A549 (cell line): ENCODE measurements around the gene TEX22. TPM values are rescaled to one million over a fixed set of nuclear protein-coding genes. Genes with fewer than 3 reads are reported as not detected.

Experiments used
- ATAC-seq, 2 experiments: fragments of 200-7000 bp in 1 of 2; fragments of >200 bp in 1 of 2; cut with Nextera tagmentation in 1 of 2; cut with Tn5 transposase in 1 of 2; 3 replicates each; pipeline versions ENCODE4 v1.8.0 to v1.9.1; 2018 to 2020; ENCODE audit warnings: mild to moderate bottlenecking in 1 of 2, moderate library complexity in 1 of 2
- CTCF ChIA-PET: fragments of 300-600 bp; sonication (Branson Sonifier 250); formaldehyde crosslinking; extraction: SDS; loops from one replicate; lab custom pipeline; 2021; ENCODE audit warnings: antibody characterized with exemption, inconsistent platforms; lab: Yijun Ruan, JAX
- POLR2A ChIA-PET: fragments of 350-600 bp; formaldehyde crosslinking; extraction: SDS; loops from one replicate; lab custom pipeline; 2021; ENCODE audit warnings: antibody characterized with exemption, inconsistent platforms; lab: Yijun Ruan, JAX
- DNase-seq, 2 experiments: peaks; one replicate each; pipeline versions ENCODE4 v3.0.0 to v3.0.0-alpha.2; 2011 to 2016; ENCODE audit warnings: low read depth in 1 of 2, low spot score in 1 of 2
- FAIRE-seq: peaks from 2 replicates; lab custom pipeline; 2011; peaks lifted over from hg19 to GRCh38; lab: Jason Lieb, UNC
- H3K27ac ChIP-seq, 2 experiments: fragments of >200 bp; sonication (Bioruptor Twin); formaldehyde crosslinking; 3 replicates each; pipeline ENCODE4 v1.5.1; 2016 to 2017
- H3K4me1 ChIP-seq: fragments of >200 bp; sonication (Bioruptor Twin); formaldehyde crosslinking; 3 replicates; pipeline ENCODE4 v1.6.1; 2016
- H3K4me2 ChIP-seq: fragments of >200 bp; sonication (Bioruptor Twin); formaldehyde crosslinking; 3 replicates; pipeline ENCODE4 v1.6.1; 2016
- H3K4me3 ChIP-seq: fragments of >200 bp; sonication (Bioruptor Twin); formaldehyde crosslinking; 3 replicates; pipeline ENCODE4 v1.5.1; 2016
- H3K9me3 ChIP-seq: fragments of >200 bp; sonication (Bioruptor Twin); formaldehyde crosslinking; 3 replicates; pipeline ENCODE4 v1.6.1; 2016
- BCL3 ChIP-seq: fragments of >200 bp; sonication (Bioruptor Twin); formaldehyde crosslinking; IDR thresholded peaks from 3 replicates; pipeline ENCODE4 v1.6.1; 2016
- CBX2 ChIP-seq: fragments of 200-600 bp; sonication (generic); IDR thresholded peaks from 2 replicates; pipeline ENCODE4 v1.6.1; 2016; ENCODE audit warnings: low read depth, mild to moderate bottlenecking, borderline replicate concordance
- CBX8 ChIP-seq: fragments of 200-600 bp; sonication (generic); IDR thresholded peaks from 2 replicates; pipeline ENCODE4 v1.6.1; 2016
- CHD4 ChIP-seq: fragments of 200-600 bp; sonication (generic); IDR thresholded peaks from 2 replicates; pipeline ENCODE4 v1.6.1; 2016; ENCODE audit warnings: antibody characterized with exemption, mild to moderate bottlenecking, borderline replicate concordance
- CTCF ChIP-seq: fragments of >200 bp; sonication (Bioruptor Twin); formaldehyde crosslinking; IDR thresholded peaks from 3 replicates; pipeline ENCODE4 v1.5.1; 2016
- EHMT2 ChIP-seq: fragments of 200-600 bp; sonication (generic); IDR thresholded peaks from 2 replicates; pipeline ENCODE4 v1.6.1; 2016; ENCODE audit warnings: antibody characterized with exemption, low read depth, mild to moderate bottlenecking, moderate library complexity
- FOXS1 ChIP-seq: fragments of 250-450 bp; sonication (Bioruptor Pico); IDR thresholded peaks from 2 replicates; pipeline ENCODE4 v1.5.0; 2020; ENCODE audit warnings: mild to moderate bottlenecking, moderate library complexity
- HEYL ChIP-seq: fragments of 250-450 bp; sonication (Bioruptor Pico); IDR thresholded peaks from 2 replicates; pipeline ENCODE4 v1.8.0; 2021; ENCODE audit warnings: mild to moderate bottlenecking, moderate library complexity
- HOXB13 ChIP-seq: fragments of 250-450 bp; sonication (Bioruptor Pico); IDR thresholded peaks from 2 replicates; pipeline ENCODE4 v1.5.0; 2020; ENCODE audit warnings: low read depth, mild to moderate bottlenecking, moderate library complexity
- NR3C1 ChIP-seq: fragments of >200 bp; sonication (Bioruptor Twin); formaldehyde crosslinking; IDR thresholded peaks from 3 replicates; pipeline ENCODE4 v1.6.1; 2017
- POLR2A ChIP-seq: IDR thresholded peaks from 2 replicates; pipeline ENCODE4 v1.6.1; 2012; ENCODE audit warnings: mild to moderate bottlenecking, low read length
- POLR2AphosphoS2 ChIP-seq: conservative IDR thresholded peaks from 2 replicates; pipeline ENCODE4 v1.6.1; 2012; ENCODE audit warnings: low read length, improper control_type of control experiment, inconsistent platforms
- RAD21 ChIP-seq, 2 experiments: fragments of >200 bp in 1 of 2; sonication (Bioruptor Twin) in 1 of 2; formaldehyde crosslinking in 1 of 2; IDR thresholded peaks in 1 of 2; conservative IDR thresholded peaks in 1 of 2; 2 replicates in 1 of 2; 3 replicates in 1 of 2; pipeline ENCODE4 v1.6.1; 2012 to 2018; ENCODE audit warnings: inconsistent platforms in 1 of 2
- RFX5 ChIP-seq: fragments of 450-650 bp; IDR thresholded peaks from 2 replicates; pipeline ENCODE4 v1.7.1; 2014; ENCODE audit warnings: antibody characterized with exemption, mild to moderate bottlenecking, moderate library complexity
- SMC3 ChIP-seq: fragments of >200 bp; sonication (Bioruptor Twin); formaldehyde crosslinking; IDR thresholded peaks from 3 replicates; pipeline ENCODE4 v1.6.1; 2018; ENCODE audit warnings: inconsistent platforms
- USF2 ChIP-seq: fragments of 450-650 bp; IDR thresholded peaks from 2 replicates; pipeline ENCODE4 v1.6.1; 2014; ENCODE audit warnings: antibody characterized with exemption
- WGBS: methylation state at CpG from one replicate; pipeline ENCODE4 v1.1.6; 2017; ENCODE audit errors: missing lambda C conversion rate; 5-methylcytosine and 5-hydroxymethylcytosine counted together
- polyA plus RNA-seq, 4 experiments: library from polyadenylated mRNA; depleted of rRNA in 3 of 4; stranded (reverse); fragments of >200 nt; fragmentation: RNase III in 1 of 4; extraction: RNeasy Plus Mini Kit Qiagen cat#74134 plus additional on column Dnase treatment in 1 of 4; gene quantifications; 2 replicates in 3 of 4; 3 replicates in 1 of 4; pipeline ENCODE4 v1.2.3, GENCODE V29; 2011 to 2017
- TF ChIP-seq, protein P1 (sequence below): IDR thresholded peaks from 2 replicates; pipeline ENCODE4 v1.6.1; 2012
- TF ChIP-seq, protein P2 (sequence below): fragments of 250-450 bp; sonication (Bioruptor Pico); IDR thresholded peaks from 2 replicates; pipeline ENCODE4 v1.5.0; 2020; ENCODE audit warnings: low read depth, mild to moderate bottlenecking, moderate library complexity

The TEX22 gene
- polyA plus RNA-seq, 2 of the 4 experiments (the other 2 are of a cell fraction) = 0.06 to 0.23 TPM

DNA sequence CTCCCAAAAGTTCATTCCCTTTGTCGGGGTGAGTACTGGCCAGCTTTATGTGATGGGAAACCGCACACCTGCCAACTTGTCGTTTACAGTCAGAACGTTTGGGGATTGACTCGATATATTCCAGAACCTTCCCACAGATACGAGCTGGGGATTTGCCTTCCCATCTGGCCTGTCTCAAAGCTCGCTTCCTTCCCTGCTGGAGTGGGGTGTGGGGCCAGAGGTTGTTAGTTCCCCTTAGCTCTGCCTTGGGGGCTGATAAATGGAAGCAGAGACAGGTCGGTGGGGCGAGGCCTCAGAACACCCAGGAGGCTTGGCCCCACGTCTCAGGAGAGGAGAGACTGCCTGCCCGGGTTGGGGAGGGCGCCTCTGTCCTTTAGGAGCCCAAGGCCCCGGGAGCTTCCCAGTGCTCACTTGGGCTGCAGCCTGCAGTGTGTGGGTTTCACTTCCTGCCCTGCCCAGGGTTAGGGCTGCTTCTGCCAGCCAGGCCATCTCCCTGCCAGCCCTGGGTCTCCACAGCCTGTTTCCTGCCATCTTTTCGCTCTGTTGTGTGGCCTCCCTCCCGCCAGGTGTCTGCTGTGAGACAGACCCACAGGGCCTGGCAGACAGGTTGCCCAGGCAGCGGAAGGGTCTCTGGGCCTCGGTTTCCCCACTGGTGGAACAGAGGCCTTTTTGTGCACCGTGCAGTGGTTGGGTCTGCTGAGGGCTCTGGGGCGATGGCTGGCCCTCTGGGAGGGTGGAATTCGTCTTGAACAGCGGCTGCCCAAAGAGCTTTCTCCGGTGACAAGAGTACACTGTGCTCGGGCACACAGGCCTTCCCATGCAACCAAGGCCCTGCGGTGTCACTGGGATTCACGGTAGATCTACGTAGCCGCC lies 8.1 kb upstream of the TEX22 start:
- ChIA-PET CTCF (interaction anchor here (0.9 to 4.1 kb wide), 5 partner anchors 7 to 50 kb away, joined by 3 to 21 read pairs (median 4); partner anchors contain the start of gene TEX22), POLR2A (no interaction called here)
- TF ChIP-seq POLR2A (no peak), POLR2AphosphoS2 (no peak), RFX5 (no peak)
- TF ChIP-seq, protein P1, sequence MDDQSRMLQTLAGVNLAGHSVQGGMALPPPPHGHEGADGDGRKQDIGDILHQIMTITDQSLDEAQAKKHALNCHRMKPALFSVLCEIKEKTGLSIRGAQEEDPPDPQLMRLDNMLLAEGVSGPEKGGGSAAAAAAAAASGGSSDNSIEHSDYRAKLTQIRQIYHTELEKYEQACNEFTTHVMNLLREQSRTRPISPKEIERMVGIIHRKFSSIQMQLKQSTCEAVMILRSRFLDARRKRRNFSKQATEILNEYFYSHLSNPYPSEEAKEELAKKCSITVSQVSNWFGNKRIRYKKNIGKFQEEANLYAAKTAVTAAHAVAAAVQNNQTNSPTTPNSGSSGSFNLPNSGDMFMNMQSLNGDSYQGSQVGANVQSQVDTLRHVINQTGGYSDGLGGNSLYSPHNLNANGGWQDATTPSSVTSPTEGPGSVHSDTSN = no peak
- Histone ChIP-seq H3K4me2 (no peak overlapping the region), H3K9me3 (no peaks in the 10 kb centered on the region), H3K27ac (no peak overlapping the region), H3K4me1 (no peaks in the 10 kb centered on the region), H3K4me3 (no peak overlapping the region)
- FAIRE-seq (no peak), ATAC-seq (no peak), DNase-seq (no peak)
- 91% methylated on average over 27 of the region's 27 CpGs for WGBS

- no peak for DNase-seq
- H3K9me3 ChIP-seq = no peaks in the 10 kb centered on the region
- TF ChIP-seq SMC3 (no peak), CBX8 (no peak), HOXB13 (CRISPR knock-in tag) (no peak), NR3C1 (no peak), RAD21 (conservative IDR thresholded peaks at IDR 0.05 in 1 of 2, IDR thresholded peaks at IDR 0.05 in 1 of 2) (no peak)
- TF ChIP-seq, protein P2, sequence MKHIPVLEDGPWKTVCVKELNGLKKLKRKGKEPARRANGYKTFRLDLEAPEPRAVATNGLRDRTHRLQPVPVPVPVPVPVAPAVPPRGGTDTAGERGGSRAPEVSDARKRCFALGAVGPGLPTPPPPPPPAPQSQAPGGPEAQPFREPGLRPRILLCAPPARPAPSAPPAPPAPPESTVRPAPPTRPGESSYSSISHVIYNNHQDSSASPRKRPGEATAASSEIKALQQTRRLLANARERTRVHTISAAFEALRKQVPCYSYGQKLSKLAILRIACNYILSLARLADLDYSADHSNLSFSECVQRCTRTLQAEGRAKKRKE (CRISPR knock-in tag) = no peak
- no peak overlapping the region for H3K4me3 ChIP-seq
- H3K4me1 ChIP-seq = no peaks in the 10 kb centered on the region
- H3K4me2 ChIP-seq = no peak overlapping the region
- ChIA-PET CTCF (interaction anchor here (1.2 to 4.1 kb wide), 2 partner anchors 20 to 49 kb away, joined by 4 to 21 read pairs; no protein-coding TSS in a partner anchor), POLR2A (no interaction called here)
- 83% methylated on average over 18 of the region's 24 CpGs for WGBS
- no peak overlapping the region for H3K27ac ChIP-seq
- ATAC-seq = no peak
- no peak for FAIRE-seq
These were observed 7.4 kb upstream of the TEX22 start for GRCh38 chr14:105390849-105391500.

DNA sequence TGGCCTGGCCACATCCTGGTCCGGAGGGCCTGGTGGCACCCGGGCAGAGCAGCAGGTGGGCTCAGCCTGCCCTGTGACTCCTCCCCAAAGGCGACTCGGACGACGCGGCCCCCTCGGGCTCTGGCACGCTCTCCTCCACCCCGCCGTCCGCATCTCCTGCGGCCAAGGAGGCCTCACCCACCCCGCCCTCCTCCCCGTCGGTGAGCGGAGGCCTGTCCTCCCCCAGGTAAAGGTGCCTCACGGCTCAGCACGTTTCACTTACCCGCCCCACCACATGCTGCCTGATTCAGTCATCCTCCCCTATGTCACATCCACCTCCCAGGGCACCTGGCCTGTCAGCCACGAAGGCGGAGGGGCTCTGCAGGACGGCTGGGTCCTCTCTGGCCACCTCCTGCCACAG lies 6.8 kb upstream of the TEX22 start:
- H3K9me3 ChIP-seq = no peaks in the 10 kb centered on the region
- ATAC-seq = no peak
- DNase-seq = no peak
- no peak overlapping the region for H3K4me2 ChIP-seq
- POLR2A ChIA-PET = no interaction called here
- H3K27ac ChIP-seq = no peak overlapping the region
- H3K4me1 ChIP-seq = no peaks in the 10 kb centered on the region
- CTCF ChIA-PET = interaction anchor here (4.1 kb wide), 1 partner anchor 20 kb away, joined by 21 read pairs; no protein-coding TSS in a partner anchor
- no peak overlapping the region for H3K4me3 ChIP-seq
- 97% methylated on average over 14 of the region's 23 CpGs for WGBS
- no peak for FAIRE-seq
- no peak for TF ChIP-seq EHMT2
- TF ChIP-seq CHD4 = no peak
- TF ChIP-seq USF2 = no peak
- TF ChIP-seq FOXS1 = no peak
- TF ChIP-seq, protein P2 (CRISPR knock-in tag) = no peak
- no peak for TF ChIP-seq HEYL (CRISPR knock-in tag)
- TF ChIP-seq CBX2 = no peak
- no peak for TF ChIP-seq BCL3
- TF ChIP-seq CTCF = no peak
